HG03039 (cell line): ENCODE results near the gene OMG.
"Not testable (repeated sequence)": the region's sequence is repeated elsewhere in the genome, so short reads cannot be mapped to it uniquely, and the experiment has no call there.

Source experiments
- ATAC-seq: cut with Tn5 transposase; IDR thresholded peaks from one replicate; pipeline ENCODE4 v1.9.1; 2021; ENCODE audit warnings: mild to moderate bottlenecking, moderate library complexity; ENCODE audit not compliant: unreplicated experiment

The OMG gene

GRCh38 chr17:31297090-31297489 is at the start of gene OMG:
Gene OMG, minus strand, starts transcription at chr17:31297239. Its CDS starts 908 bp downstream, at chr17:31296331.
- no peak for ATAC-seq

GRCh38 chr17:31345191-31345747 is 48.2 kb upstream of the OMG start:
- ATAC-seq, result not testable (repeated sequence)

- ATAC-seq, result no peak
These were observed 43.0 kb upstream of the OMG start for GRCh38 chr17:31339906-31340661.

GRCh38 chr17:31329221-31329620 is 32.2 kb upstream of the OMG start:
- no peak for ATAC-seq

GRCh38 chr17:31328160-31328535 is 31.1 kb upstream of the OMG start:
- ATAC-seq, result no peak

GRCh38 chr17:31327534-31328159 is 30.6 kb upstream of the OMG start:
- ATAC-seq, result no peak

GRCh38 chr17:31323551-31323950 is 26.5 kb upstream of the OMG start:
- ATAC-seq, result no peak

GRCh38 chr17:31321966-31322365 is 24.9 kb upstream of the OMG start:
- ATAC-seq, result no peak

- no peak for ATAC-seq
These were observed 24.4 kb upstream of the OMG start, which contains the start of gene EVI2A for GRCh38 chr17:31321481-31321880. Gene EVI2A, minus strand, starts transcription at chr17:31321622. Its CDS starts 2,609 bp downstream, at chr17:31319013.

GRCh38 chr17:31320791-31321190 is 23.8 kb upstream of the OMG start:
- no peak for ATAC-seq

- ATAC-seq, result no peak
These were observed 23.2 kb upstream of the OMG start for GRCh38 chr17:31320241-31320640.

GRCh38 chr17:31318851-31319661 is 22.0 kb upstream of the OMG start:
- no peak for ATAC-seq

- ATAC-seq, result no peak
These were observed 21.3 kb upstream of the OMG start for GRCh38 chr17:31318298-31318801.

- ATAC-seq, result no peak
These were observed 17.7 kb upstream of the OMG start for GRCh38 chr17:31314782-31315100.

GRCh38 chr17:31313982-31314781 is 17.1 kb upstream of the OMG start, which contains the start of gene EVI2B:
Gene EVI2B, minus strand, starts transcription at chr17:31314054. Its CDS starts 8,445 bp downstream, at chr17:31305609.
- ATAC-seq, result no peak

- ATAC-seq, result not testable (repeated sequence)
These were observed 15.2 kb upstream of the OMG start for GRCh38 chr17:31312223-31312622.

GRCh38 chr17:31311526-31311925 is 14.5 kb upstream of the OMG start:
- no peak for ATAC-seq

- ATAC-seq, result no peak
These were observed 13.8 kb upstream of the OMG start for GRCh38 chr17:31310886-31311285.

GRCh38 chr17:31310260-31310659 is 13.2 kb upstream of the OMG start:
- ATAC-seq, result no peak

- no peak for ATAC-seq
These were observed 12.5 kb upstream of the OMG start for GRCh38 chr17:31309556-31309955.
